GM12878 (cell line): ENCODE results near the gene FLACC1. TPM values are rescaled to one million over a fixed set of nuclear protein-coding genes. Genes with fewer than 3 reads are reported as not detected.

Experiments used
- ATAC-seq: fragments of 200-7000 bp; cut with Tn5 transposase; 3 replicates; pipeline ENCODE4 v1.9.1; 2020; ENCODE audit warnings: mild to moderate bottlenecking, moderate library complexity
- BruUV-seq: library from RNA; stranded (reverse); fragments of 400-500 nt; replicated peaks from 2 replicates; lab custom pipeline; 2021; lab: Mats Ljungman, UMichigan
- CTCF ChIA-PET: fragments of 300-600 bp; sonication (Branson Sonifier 250); formaldehyde crosslinking; extraction: SDS; loops from one replicate; lab custom pipeline; 2021; ENCODE audit warnings: inconsistent platforms; lab: Yijun Ruan, JAX
- POLR2A ChIA-PET: fragments of 350-600 bp; formaldehyde crosslinking; extraction: SDS; loops from one replicate; lab custom pipeline; 2021; ENCODE audit warnings: inconsistent platforms; lab: Charles Lee
- RAD21 ChIA-PET: fragments of 300-600 bp; sonication (Branson Sonifier 250); formaldehyde crosslinking; loops from one replicate; lab custom pipeline; 2023; ENCODE audit warnings: antibody characterized with exemption; ENCODE audit not compliant: unreplicated experiment; lab: Charles Lee
- SMC1A ChIA-PET: fragments of 300-600 bp; sonication (Branson Sonifier 250); formaldehyde crosslinking; loops from one replicate; lab custom pipeline; 2023; ENCODE audit not compliant: unreplicated experiment, uncharacterized antibody; lab: Charles Lee
- DNase-seq: peaks from one replicate; pipeline ENCODE4 v3.0.0-alpha.2; 2011; ENCODE audit warnings: low read depth, low spot score
- FAIRE-seq: peaks from 3 replicates; lab custom pipeline; 2011; peaks lifted over from hg19 to GRCh38; lab: Jason Lieb, UNC
- H2AFZ ChIP-seq: 2 replicates; pipeline ENCODE4 v1.6.0; 2011; ENCODE audit warnings: low read depth, low read length, control low read depth; ENCODE audit not compliant: control insufficient read depth
- H3K27ac ChIP-seq: 2 replicates; pipeline ENCODE4 v1.5.1; 2011; ENCODE audit warnings: control low read depth; ENCODE audit not compliant: control insufficient read depth, insufficient read depth
- H3K27me3 ChIP-seq, 2 experiments: replicated peaks in 1 of 2; 2 replicates each; pipeline versions ENCODE4 v1.6.0 to v1.6.1; 2011; ENCODE audit warnings: low read length in 1 of 2; ENCODE audit not compliant: control insufficient read depth in 2 of 2, insufficient read depth in 2 of 2
- H3K36me3 ChIP-seq, 2 experiments: 2 replicates each; pipeline ENCODE4 v1.5.1; 2011; ENCODE audit warnings: low read length in 1 of 2; ENCODE audit not compliant: control insufficient read depth in 2 of 2, insufficient read depth in 2 of 2
- H3K4me1 ChIP-seq: 2 replicates; pipeline ENCODE4 v1.6.1; 2011; ENCODE audit warnings: mild to moderate bottlenecking, low read length, moderate library complexity, mixed read lengths; ENCODE audit not compliant: control insufficient read depth, insufficient read depth
- H3K4me2 ChIP-seq: 2 replicates; pipeline ENCODE4 v1.6.0; 2011; ENCODE audit warnings: control low read depth; ENCODE audit not compliant: control insufficient read depth, insufficient read depth
- H3K4me3 ChIP-seq: fragments of 200-600 bp; sonication (generic); 2 replicates; pipeline ENCODE4 v1.5.1; 2016
- H3K79me2 ChIP-seq: 2 replicates; pipeline ENCODE4 v1.6.0; 2011; ENCODE audit warnings: low read length; ENCODE audit not compliant: control insufficient read depth, insufficient read depth
- H3K9ac ChIP-seq: 2 replicates; pipeline ENCODE4 v1.8.0; 2011; ENCODE audit warnings: low read length, control low read depth, mixed read lengths; ENCODE audit not compliant: control insufficient read depth, insufficient read depth
- H3K9me3 ChIP-seq: replicated peaks from 3 replicates; pipeline ENCODE4 v1.5.1; 2011; ENCODE audit warnings: mild to moderate bottlenecking, low read length; ENCODE audit not compliant: control insufficient read depth, insufficient read depth
- H4K20me1 ChIP-seq: 2 replicates; pipeline ENCODE4 v1.6.0; 2011; ENCODE audit not compliant: control insufficient read depth, insufficient read depth
- ATF7 ChIP-seq: fragments of 450-650 bp; IDR thresholded peaks from 2 replicates; pipeline ENCODE4 v1.6.1; 2016; ENCODE audit warnings: low read depth, mild to moderate bottlenecking
- BRCA1 ChIP-seq: IDR thresholded peaks from 2 replicates; pipeline ENCODE4 v1.6.1; 2011; ENCODE audit warnings: low read depth, low read length, improper control_type of control experiment
- CHD4 ChIP-seq: fragments of 200-600 bp; sonication (generic); IDR thresholded peaks from 2 replicates; pipeline ENCODE4 v1.6.1; 2016; ENCODE audit warnings: mild to moderate bottlenecking
- MEF2B ChIP-seq: fragments of 450-650 bp; IDR thresholded peaks from 2 replicates; pipeline ENCODE4 v1.6.1; 2018; ENCODE audit warnings: mild to moderate bottlenecking, moderate library complexity; ENCODE audit not compliant: partially characterized antibody, poor library complexity, severe bottlenecking
- SP1 ChIP-seq: IDR thresholded peaks from one replicate; pipeline ENCODE4 v1.6.1; 2011; ENCODE audit warnings: low read depth, low read length
- STAT3 ChIP-seq: IDR thresholded peaks from 2 replicates; pipeline ENCODE4 v1.6.1; 2011; ENCODE audit warnings: low read depth, low read length, improper control_type of control experiment
- in situ Hi-C: fragments of 300-500 bp; cut with MboI; formaldehyde crosslinking; loops from 9 replicates; pipeline ENCODE4 v1.14.3; 2018; ENCODE audit warnings: mixed read lengths
- intact Hi-C: fragments of 100-400 bp; cut with micrococcal nuclease; formaldehyde crosslinking; loops from one replicate; pipeline ENCODE4 v1.14.2; 2022; ENCODE audit not compliant: unreplicated experiment
- polyA plus RNA-seq, 11 experiments: library from polyadenylated mRNA; depleted of rRNA in 4 of 11; unstranded in 6 of 11; stranded (reverse) in 5 of 11; fragments of >200 nt; fragmentation: Nextera tagmentation in 4 of 11; fragmentation: Illumina TruSeq in 1 of 11; extraction: Ambion mirVana in 4 of 11; extraction: Trizol in 1 of 11; gene quantifications; 1 replicate in 1 of 11; 2 replicates in 10 of 11; pipeline versions ENCODE4 v1.2.1 to v1.2.3, GENCODE V29; 2011 to 2016; ENCODE audit warnings: inconsistent platforms in 2 of 11, missing spikeins in 2 of 11, low read depth in 1 of 11
- total RNA-seq, 4 experiments: library from RNA; depleted of rRNA in 3 of 4; stranded (reverse); fragments of >200 nt in 3 of 4; fragmentation: Illumina TruSeq in 1 of 4; extraction: Trizol in 1 of 4; gene quantifications; 2 replicates each; pipeline versions ENCODE4 v1.2.1 to v1.2.3, GENCODE V29; 2013 to 2021
- TF ChIP-seq, protein P1 (sequence below): IDR thresholded peaks from 2 replicates; pipeline ENCODE4 v1.6.1; 2012; ENCODE audit warnings: improper control_type of control experiment, low read depth, low read length; ENCODE audit not compliant: insufficient replicate concordance
- TF ChIP-seq, protein P2 (sequence below): fragments of 450-650 bp; IDR thresholded peaks from 2 replicates; pipeline ENCODE4 v1.6.1; 2018; ENCODE audit warnings: mild to moderate bottlenecking, low read depth, moderate library complexity; ENCODE audit not compliant: partially characterized antibody
- TF ChIP-seq, protein P3 (sequence below): IDR thresholded peaks from 2 replicates; pipeline ENCODE4 v1.6.1; 2012; ENCODE audit warnings: low read depth, low read length, improper control_type of control experiment

Gene FLACC1
- total and polyA plus RNA-seq, 10 of the 15 experiments (the other 5 are each of a cell fraction or from before 2014, with no cell fraction given) = 0.08 to 0.54 (median 0.30) TPM; not detected in 2

DNA sequence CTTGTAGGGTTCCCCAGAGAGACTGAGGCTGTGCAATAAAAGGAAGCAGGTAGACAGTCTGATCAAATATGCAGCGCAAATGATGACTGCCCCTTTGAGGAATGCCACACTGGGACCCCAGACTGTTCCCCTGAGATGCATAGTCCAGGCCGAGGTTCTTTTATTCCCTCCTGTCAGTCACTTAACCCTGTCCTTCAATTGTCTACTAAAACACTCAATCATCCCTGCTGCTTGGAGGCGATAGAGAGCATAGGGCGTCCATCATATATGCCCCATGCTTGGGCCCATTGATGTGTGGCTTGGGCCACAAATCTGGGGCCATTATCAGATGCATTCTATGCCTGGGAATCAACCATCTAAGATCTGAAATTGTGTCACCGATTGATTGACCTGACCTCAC lies 112.3 kb downstream of the FLACC1 start (continued):
- TF ChIP-seq, protein P1, sequence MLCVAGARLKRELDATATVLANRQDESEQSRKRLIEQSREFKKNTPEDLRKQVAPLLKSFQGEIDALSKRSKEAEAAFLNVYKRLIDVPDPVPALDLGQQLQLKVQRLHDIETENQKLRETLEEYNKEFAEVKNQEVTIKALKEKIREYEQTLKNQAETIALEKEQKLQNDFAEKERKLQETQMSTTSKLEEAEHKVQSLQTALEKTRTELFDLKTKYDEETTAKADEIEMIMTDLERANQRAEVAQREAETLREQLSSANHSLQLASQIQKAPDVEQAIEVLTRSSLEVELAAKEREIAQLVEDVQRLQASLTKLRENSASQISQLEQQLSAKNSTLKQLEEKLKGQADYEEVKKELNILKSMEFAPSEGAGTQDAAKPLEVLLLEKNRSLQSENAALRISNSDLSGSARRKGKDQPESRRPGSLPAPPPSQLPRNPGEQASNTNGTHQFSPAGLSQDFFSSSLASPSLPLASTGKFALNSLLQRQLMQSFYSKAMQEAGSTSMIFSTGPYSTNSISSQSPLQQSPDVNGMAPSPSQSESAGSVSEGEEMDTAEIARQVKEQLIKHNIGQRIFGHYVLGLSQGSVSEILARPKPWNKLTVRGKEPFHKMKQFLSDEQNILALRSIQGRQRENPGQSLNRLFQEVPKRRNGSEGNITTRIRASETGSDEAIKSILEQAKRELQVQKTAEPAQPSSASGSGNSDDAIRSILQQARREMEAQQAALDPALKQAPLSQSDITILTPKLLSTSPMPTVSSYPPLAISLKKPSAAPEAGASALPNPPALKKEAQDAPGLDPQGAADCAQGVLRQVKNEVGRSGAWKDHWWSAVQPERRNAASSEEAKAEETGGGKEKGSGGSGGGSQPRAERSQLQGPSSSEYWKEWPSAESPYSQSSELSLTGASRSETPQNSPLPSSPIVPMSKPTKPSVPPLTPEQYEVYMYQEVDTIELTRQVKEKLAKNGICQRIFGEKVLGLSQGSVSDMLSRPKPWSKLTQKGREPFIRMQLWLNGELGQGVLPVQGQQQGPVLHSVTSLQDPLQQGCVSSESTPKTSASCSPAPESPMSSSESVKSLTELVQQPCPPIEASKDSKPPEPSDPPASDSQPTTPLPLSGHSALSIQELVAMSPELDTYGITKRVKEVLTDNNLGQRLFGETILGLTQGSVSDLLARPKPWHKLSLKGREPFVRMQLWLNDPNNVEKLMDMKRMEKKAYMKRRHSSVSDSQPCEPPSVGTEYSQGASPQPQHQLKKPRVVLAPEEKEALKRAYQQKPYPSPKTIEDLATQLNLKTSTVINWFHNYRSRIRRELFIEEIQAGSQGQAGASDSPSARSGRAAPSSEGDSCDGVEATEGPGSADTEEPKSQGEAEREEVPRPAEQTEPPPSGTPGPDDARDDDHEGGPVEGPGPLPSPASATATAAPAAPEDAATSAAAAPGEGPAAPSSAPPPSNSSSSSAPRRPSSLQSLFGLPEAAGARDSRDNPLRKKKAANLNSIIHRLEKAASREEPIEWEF = no peak
- TF ChIP-seq, all 136 proteins: peak for 0

DNA sequence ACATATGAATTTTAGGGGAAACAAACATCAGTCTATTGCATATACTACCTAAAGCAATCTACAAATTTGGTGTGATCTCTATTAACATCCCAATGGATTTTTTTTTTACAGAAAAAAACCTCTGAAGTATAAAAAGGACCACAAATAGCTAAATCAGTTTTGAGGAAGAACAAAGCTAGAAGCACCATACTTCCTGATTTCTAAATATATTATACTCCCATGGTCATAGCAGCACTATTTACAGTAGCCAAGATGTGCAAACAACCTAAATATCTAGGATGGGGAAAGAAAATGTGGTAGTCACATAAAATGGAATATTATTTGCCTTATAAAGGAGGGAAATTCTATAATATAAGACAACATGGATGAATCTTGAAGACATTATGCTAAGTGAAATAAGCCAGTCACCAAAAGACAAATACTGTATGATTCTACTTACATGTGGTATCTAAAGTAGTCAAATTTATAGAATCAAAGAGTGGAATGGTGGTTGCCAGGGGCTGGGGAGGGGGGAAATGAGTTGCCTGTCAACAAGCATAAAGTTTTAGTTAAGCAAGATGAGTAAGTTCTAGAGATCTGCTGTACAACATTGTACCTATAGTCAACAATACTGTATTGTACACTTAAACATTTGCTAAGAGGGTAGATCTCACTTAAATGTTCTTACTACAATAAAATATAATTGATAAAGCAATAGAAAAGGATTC lies 114.4 kb downstream of the FLACC1 start:
- H3K4me1 ChIP-seq = no peaks in the 10 kb centered on the region
- FAIRE-seq (no peak), DNase-seq (no peak), ATAC-seq (no peak)
- no peak overlapping the region for H3K27ac ChIP-seq
- no peaks in the 10 kb centered on the region for H4K20me1 ChIP-seq
- H3K4me3 ChIP-seq = no peak overlapping the region
- H3K79me2 ChIP-seq = peaks cover 2% of the 10 kb centered on the region; the same call in 1 of the 2 replicates
- SMC1A ChIA-PET = interaction anchor here (0.6 to 2.3 kb wide), 15 partner anchors 9 to 122 kb away, joined by 3 to 9 read pairs (median 5); partner anchors contain the start of gene CASP10
- no peaks in the 10 kb centered on the region; the same call in 2 of the 3 replicates for H3K9me3 ChIP-seq
- POLR2A ChIA-PET = interaction anchor here (1.1 kb wide), 1 partner anchor 42 kb away, joined by 3 read pairs; no protein-coding TSS in a partner anchor
- in situ Hi-C loops (loop anchor here (5.0 kb wide), 1 partner anchor 120 kb away; no protein-coding TSS in a partner anchor), intact Hi-C loops (no loop called here)
- CTCF ChIA-PET = interaction anchor here (1.0 to 2.2 kb wide), 6 partner anchors 10 to 122 kb away, joined by 3 to 11 read pairs (median 4); no protein-coding TSS in a partner anchor
- no TSS peak for BruUV-seq
- H3K27me3 ChIP-seq = no peaks in the 10 kb centered on the region
- no peak overlapping the region for H2AFZ ChIP-seq
- RAD21 ChIA-PET = interaction anchor here (1.0 to 1.8 kb wide), 4 partner anchors 8 to 122 kb away, joined by 3 to 6 read pairs (median 4); partner anchors contain the start of gene CASP10
- no peak overlapping the region for H3K9ac ChIP-seq
- H3K4me2 ChIP-seq = no peak overlapping the region
- H3K36me3 ChIP-seq = peaks cover 5 to 9% of the 10 kb centered on the region in 2 experiments
- TF ChIP-seq CHD4 (no peak), BRCA1 (no peak), SP1 (no peak), MEF2B (no peak), STAT3 (no peak), ATF7 (no peak)
- TF ChIP-seq, protein P2, sequence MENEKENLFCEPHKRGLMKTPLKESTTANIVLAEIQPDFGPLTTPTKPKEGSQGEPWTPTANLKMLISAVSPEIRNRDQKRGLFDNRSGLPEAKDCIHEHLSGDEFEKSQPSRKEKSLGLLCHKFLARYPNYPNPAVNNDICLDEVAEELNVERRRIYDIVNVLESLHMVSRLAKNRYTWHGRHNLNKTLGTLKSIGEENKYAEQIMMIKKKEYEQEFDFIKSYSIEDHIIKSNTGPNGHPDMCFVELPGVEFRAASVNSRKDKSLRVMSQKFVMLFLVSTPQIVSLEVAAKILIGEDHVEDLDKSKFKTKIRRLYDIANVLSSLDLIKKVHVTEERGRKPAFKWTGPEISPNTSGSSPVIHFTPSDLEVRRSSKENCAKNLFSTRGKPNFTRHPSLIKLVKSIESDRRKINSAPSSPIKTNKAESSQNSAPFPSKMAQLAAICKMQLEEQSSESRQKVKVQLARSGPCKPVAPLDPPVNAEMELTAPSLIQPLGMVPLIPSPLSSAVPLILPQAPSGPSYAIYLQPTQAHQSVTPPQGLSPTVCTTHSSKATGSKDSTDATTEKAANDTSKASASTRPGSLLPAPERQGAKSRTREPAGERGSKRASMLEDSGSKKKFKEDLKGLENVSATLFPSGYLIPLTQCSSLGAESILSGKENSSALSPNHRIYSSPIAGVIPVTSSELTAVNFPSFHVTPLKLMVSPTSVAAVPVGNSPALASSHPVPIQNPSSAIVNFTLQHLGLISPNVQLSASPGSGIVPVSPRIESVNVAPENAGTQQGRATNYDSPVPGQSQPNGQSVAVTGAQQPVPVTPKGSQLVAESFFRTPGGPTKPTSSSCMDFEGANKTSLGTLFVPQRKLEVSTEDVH = no peak
- TF ChIP-seq, protein P3, sequence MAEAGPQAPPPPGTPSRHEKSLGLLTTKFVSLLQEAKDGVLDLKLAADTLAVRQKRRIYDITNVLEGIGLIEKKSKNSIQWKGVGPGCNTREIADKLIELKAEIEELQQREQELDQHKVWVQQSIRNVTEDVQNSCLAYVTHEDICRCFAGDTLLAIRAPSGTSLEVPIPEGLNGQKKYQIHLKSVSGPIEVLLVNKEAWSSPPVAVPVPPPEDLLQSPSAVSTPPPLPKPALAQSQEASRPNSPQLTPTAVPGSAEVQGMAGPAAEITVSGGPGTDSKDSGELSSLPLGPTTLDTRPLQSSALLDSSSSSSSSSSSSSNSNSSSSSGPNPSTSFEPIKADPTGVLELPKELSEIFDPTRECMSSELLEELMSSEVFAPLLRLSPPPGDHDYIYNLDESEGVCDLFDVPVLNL = no peak
